Ascending aorta (tissue), 2 donors: ENCODE measurements around the gene BPIFB6. TPM values are rescaled to one million over a fixed set of nuclear protein-coding genes. Genes with fewer than 3 reads are reported as not detected.

Experiments
- DNase-seq, 2 donors: peaks; one replicate each; pipeline ENCODE4 v3.0.0-alpha.2; 2019; ENCODE audit warnings: low spot score in 2 of 2
- H3K27ac ChIP-seq, 2 donors: fragments of 200-600 bp; sonication (generic); one replicate each; pipeline ENCODE4 v1.5.1; 2016 to 2017; ENCODE audit warnings: mild to moderate bottlenecking in 1 of 2
- H3K27me3 ChIP-seq: fragments of 200-600 bp; sonication (generic); one replicate; pipeline ENCODE4 v1.5.1; 2017
- H3K36me3 ChIP-seq, 2 donors: fragments of 200-600 bp; sonication (generic); one replicate each; pipeline ENCODE4 v1.5.1; 2016
- H3K4me1 ChIP-seq, 2 donors: fragments of 200-600 bp; sonication (generic); one replicate each; pipeline ENCODE4 v1.5.1; 2016 to 2017; ENCODE audit warnings: mild to moderate bottlenecking in 1 of 2
- H3K4me3 ChIP-seq, 2 donors: fragments of 200-600 bp; sonication (generic); one replicate each; pipeline ENCODE4 v1.5.1; 2016 to 2017; ENCODE audit warnings: mild to moderate bottlenecking in 1 of 2
- H3K9me3 ChIP-seq, 2 donors: fragments of 200-600 bp; sonication (generic); one replicate each; pipeline ENCODE4 v1.5.1; 2016
- intact Hi-C: fragments of 100-400 bp; cut with DNase I; formaldehyde crosslinking; loops from one replicate; pipeline ENCODE4 v1.15.1; 2023
- total RNA-seq: library from RNA; depleted of rRNA; stranded (reverse); fragments of >200 nt; gene quantifications from one replicate; pipeline ENCODE4 v1.1.0, GENCODE V29; 2016
- TF ChIP-seq, protein P1 (sequence below), 3 experiments: fragments of 200-600 bp in 2 of 3; fragments of 450-650 bp in 1 of 3; sonication (generic) in 2 of 3; IDR thresholded peaks; one replicate each; pipeline ENCODE4 v1.5.1; 2016 to 2019; ENCODE audit warnings: antibody characterized with exemption in 3 of 3, mild to moderate bottlenecking in 1 of 3, moderate library complexity in 1 of 3

BPIFB6 gene
- total RNA-seq, 1 donor from 2014 or later: not detected

DNA sequence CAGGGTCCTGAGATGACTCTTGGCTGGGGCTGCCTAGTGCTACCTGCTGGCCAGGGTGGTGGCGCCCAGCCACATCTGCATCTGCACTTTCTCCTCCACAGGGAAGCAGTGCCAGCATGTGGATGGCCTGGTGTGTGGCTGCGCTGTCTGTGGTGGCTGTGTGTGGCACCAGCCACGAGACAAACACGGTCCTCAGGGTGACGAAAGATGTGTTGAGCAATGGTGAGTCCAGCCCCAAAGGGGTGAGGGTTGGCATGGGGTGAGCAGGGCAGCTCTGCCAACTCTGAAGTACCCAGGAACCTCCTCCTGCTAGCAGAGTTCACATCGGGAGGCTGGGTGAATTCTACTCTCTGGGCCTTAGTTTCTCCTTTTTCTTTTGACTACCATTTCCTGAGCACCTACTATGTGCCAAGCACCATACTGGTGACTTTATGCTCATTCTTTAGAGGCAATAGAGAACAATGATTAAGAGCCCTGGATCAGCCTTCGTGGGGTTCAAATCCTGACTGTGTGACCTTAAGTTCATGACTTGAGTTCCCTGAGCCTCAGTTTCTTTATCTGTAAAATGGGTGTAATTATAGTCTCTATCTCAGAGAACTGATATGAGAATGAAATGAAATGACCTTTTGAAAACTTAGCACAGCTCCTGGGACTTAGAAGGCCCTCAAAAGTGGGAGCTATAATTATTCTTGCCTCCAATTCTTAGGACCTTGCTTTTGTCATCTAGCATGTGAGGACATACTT is 50.1 kb downstream of the BPIFB6 start:
- intact Hi-C loops: no loop called here
- TF ChIP-seq, protein P1, sequence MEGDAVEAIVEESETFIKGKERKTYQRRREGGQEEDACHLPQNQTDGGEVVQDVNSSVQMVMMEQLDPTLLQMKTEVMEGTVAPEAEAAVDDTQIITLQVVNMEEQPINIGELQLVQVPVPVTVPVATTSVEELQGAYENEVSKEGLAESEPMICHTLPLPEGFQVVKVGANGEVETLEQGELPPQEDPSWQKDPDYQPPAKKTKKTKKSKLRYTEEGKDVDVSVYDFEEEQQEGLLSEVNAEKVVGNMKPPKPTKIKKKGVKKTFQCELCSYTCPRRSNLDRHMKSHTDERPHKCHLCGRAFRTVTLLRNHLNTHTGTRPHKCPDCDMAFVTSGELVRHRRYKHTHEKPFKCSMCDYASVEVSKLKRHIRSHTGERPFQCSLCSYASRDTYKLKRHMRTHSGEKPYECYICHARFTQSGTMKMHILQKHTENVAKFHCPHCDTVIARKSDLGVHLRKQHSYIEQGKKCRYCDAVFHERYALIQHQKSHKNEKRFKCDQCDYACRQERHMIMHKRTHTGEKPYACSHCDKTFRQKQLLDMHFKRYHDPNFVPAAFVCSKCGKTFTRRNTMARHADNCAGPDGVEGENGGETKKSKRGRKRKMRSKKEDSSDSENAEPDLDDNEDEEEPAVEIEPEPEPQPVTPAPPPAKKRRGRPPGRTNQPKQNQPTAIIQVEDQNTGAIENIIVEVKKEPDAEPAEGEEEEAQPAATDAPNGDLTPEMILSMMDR (IDR thresholded peaks at IDR 0.05): no peak
- no peaks in the 10 kb centered on the region for H3K27me3 ChIP-seq
- no peak overlapping the region for H3K27ac ChIP-seq
- DNase-seq: no peak
- H3K9me3 ChIP-seq: no peaks in the 10 kb centered on the region
- no peak overlapping the region for H3K4me3 ChIP-seq
- H3K36me3 ChIP-seq: no peaks in the 10 kb centered on the region
- no peaks in the 10 kb centered on the region for H3K4me1 ChIP-seq

DNA sequence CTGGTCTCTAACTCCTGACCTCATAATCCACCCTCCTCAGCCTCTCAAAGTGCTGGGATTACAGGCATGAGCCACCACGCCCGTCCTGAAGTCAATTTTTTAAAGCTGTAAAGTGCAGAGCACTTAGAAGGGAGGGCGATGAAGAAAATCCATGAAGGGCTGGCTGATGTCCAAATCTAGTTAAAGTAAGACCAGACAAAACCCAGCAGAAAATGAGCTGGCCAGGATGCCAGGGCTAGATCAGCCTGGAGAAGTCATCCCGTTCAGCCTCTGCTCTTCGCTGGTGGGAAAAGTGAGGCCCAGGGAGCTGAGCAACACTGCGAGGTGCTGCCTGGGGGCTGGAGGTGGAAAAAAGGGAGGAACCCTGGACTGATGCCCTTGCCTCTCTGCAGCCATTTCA is 51.1 kb downstream of the BPIFB6 start:
- no peaks in the 10 kb centered on the region for H3K27me3 ChIP-seq
- no peaks in the 10 kb centered on the region for H3K9me3 ChIP-seq
- H3K4me1 ChIP-seq: no peaks in the 10 kb centered on the region
- H3K4me3 ChIP-seq: no peak overlapping the region
- no peak for DNase-seq
- H3K27ac ChIP-seq: no peak overlapping the region
- H3K36me3 ChIP-seq: no peaks in the 10 kb centered on the region
- TF ChIP-seq, protein P1 (IDR thresholded peaks at IDR 0.05): no peak
- intact Hi-C loops: no loop called here

DNA sequence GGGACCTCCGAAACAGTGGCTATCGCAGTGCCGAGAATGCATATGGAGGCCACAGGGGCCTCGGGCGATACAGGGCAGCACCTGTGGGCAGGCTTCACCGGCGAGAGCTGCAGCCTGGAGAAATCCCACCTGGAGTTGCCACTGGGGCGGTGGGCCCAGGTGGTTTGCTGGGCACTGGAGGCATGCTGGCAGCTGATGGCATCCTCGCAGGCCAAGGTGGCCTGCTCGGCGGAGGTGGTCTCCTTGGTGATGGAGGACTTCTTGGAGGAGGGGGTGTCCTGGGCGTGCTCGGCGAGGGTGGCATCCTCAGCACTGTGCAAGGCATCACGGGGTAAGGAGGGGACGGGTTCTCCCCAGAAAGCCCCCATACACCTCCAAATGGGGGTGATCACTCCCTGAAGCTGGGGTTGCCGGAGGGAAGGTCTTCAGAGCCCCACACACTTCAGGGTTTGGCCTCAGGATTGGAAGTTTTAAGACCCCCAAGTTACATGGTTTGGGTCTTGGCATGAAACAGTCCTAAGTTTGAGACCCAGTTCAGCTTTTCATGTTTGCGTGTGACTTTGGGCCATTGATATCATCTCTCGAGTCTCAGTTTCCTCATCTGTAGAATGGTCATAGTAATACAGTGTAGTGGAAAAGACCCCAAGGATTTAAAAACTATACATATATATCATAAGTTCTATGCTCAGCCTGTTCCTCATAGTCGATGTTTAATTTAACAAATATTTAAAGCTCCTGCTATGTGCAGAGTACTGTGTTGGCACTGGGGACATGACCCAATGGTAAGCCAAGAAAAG is 52.3 kb downstream of the BPIFB6 start:
- intact Hi-C loops: no loop called here
- no peaks in the 10 kb centered on the region for H3K27me3 ChIP-seq
- no peak overlapping the region for H3K4me3 ChIP-seq
- no peaks in the 10 kb centered on the region for H3K4me1 ChIP-seq
- H3K27ac ChIP-seq: no peak overlapping the region
- DNase-seq: no peak
- no peaks in the 10 kb centered on the region for H3K36me3 ChIP-seq
- H3K9me3 ChIP-seq: no peaks in the 10 kb centered on the region
- TF ChIP-seq, protein P1 (IDR thresholded peaks at IDR 0.05): no peak

DNA sequence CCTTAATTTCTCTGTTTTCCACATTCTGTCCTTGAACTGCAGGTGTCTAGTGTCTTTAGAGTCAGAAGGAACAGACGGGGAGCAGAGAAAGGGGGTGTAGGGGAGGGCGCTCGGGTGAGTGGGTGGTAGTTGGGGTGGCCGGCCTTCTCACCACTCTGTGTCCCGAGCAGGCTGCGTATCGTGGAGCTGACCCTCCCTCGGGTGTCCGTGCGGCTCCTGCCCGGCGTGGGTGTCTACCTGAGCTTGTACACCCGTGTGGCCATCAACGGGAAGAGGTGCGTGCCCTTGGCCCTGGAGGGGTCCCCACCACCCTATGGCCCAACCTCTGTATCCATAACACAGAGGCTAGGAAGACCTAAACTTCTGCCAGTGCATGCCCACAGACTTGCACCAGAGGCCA is 53.3 kb downstream of the BPIFB6 start:
- intact Hi-C loops: no loop called here
- no peak for DNase-seq
- TF ChIP-seq, protein P1 (IDR thresholded peaks at IDR 0.05): no peak
- Histone ChIP-seq H3K27ac (no peak overlapping the region), H3K36me3 (no peaks in the 10 kb centered on the region), H3K4me1 (no peaks in the 10 kb centered on the region), H3K9me3 (no peaks in the 10 kb centered on the region), H3K4me3 (no peak overlapping the region), H3K27me3 (no peaks in the 10 kb centered on the region)

DNA sequence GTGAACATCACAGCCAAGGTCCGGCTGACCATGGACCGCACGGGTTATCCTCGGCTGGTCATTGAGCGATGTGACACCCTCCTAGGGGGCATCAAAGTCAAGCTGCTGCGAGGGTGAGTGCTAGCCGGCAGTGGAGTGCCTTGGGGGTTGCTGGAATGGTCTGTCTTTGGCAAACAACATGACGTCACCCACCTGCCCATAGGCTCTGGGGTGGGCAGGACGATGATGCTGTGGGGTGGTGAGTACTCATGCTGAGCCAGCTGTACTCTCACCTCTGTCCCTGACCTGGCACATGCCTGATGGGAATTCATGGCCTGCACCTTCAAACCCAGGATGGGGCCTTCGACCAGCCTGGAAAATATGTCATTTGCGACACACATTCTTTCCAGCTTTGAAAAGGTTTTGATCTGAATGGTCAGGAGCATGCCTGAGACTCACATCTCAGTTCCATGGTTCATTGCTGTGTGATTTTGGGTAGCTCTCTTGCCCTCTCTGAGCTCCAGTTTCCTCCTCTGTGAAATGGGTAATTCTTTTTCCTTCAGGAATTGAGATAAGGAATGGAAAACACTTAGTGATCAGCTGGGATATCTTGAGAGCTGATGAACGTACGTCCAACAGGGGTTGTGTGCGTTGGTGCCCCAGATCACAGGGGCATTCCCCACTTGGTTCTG is 54.7 kb downstream of the BPIFB6 start:
- Histone ChIP-seq H3K27me3 (no peaks in the 10 kb centered on the region), H3K36me3 (no peaks in the 10 kb centered on the region), H3K4me1 (no peaks in the 10 kb centered on the region), H3K9me3 (no peaks in the 10 kb centered on the region), H3K27ac (no peak overlapping the region), H3K4me3 (no peak overlapping the region)
- no peak for DNase-seq
- TF ChIP-seq, protein P1 (IDR thresholded peaks at IDR 0.05): no peak
- intact Hi-C loops: no loop called here
